RWPE2 (cell line): ENCODE measurements around the gene IL22RA1.

Source experiments
- ATAC-seq: fragments of 200-7000 bp; cut with Tn5 transposase; 3 replicates; pipeline ENCODE4 v1.9.1; 2021; ENCODE audit warnings: low read depth
- DNase-seq: peaks from one replicate; pipeline ENCODE4 v3.0.0-alpha.2; 2020; ENCODE audit warnings: low spot score
- H3K27ac ChIP-seq: fragments of 450-650 bp; 2 replicates; pipeline ENCODE4 v1.5.1; 2017; ENCODE audit warnings: mild to moderate bottlenecking; ENCODE audit not compliant: poor library complexity, severe bottlenecking
- H3K27me3 ChIP-seq: fragments of 250-450 bp; sonication (Bioruptor Pico); 2 replicates; pipeline ENCODE4 v1.5.1; 2021; ENCODE audit warnings: mild to moderate bottlenecking, moderate library complexity; ENCODE audit not compliant: insufficient read depth, poor library complexity, severe bottlenecking
- H3K36me3 ChIP-seq: fragments of 250-450 bp; sonication (Bioruptor Pico); 2 replicates; pipeline ENCODE4 v1.5.1; 2020; ENCODE audit warnings: low read depth, mild to moderate bottlenecking, moderate library complexity
- H3K4me1 ChIP-seq: fragments of 250-450 bp; sonication (Bioruptor Pico); 2 replicates; pipeline ENCODE4 v1.5.1; 2021; ENCODE audit warnings: mild to moderate bottlenecking, moderate library complexity; ENCODE audit not compliant: insufficient read depth, poor library complexity, severe bottlenecking
- H3K4me3 ChIP-seq: fragments of 250-450 bp; sonication (Bioruptor Pico); 2 replicates; pipeline ENCODE4 v1.5.1; 2021; ENCODE audit warnings: mild to moderate bottlenecking, moderate library complexity; ENCODE audit not compliant: severe bottlenecking
- H3K9me3 ChIP-seq: fragments of 250-450 bp; sonication (Bioruptor Pico); 2 replicates; pipeline ENCODE4 v1.5.1; 2021; ENCODE audit warnings: mild to moderate bottlenecking, moderate library complexity; ENCODE audit not compliant: severe bottlenecking
- CTCF ChIP-seq: fragments of 450-650 bp; IDR thresholded peaks from one replicate; pipeline ENCODE4 v1.5.1; 2017; ENCODE audit warnings: mild to moderate bottlenecking, moderate library complexity; ENCODE audit not compliant: poor library complexity, severe bottlenecking

IL22RA1 gene

GRCh38 chr1:24127134-24127800 is 15.7 kb downstream of the IL22RA1 start:
- DNase-seq (peak; percentile 7), ATAC-seq (no peak)
- TF ChIP-seq CTCF = no peak
- Histone ChIP-seq H3K27me3 (no peaks in the 10 kb centered on the region), H3K9me3 (no peaks in the 10 kb centered on the region), H3K4me1 (no peaks in the 10 kb centered on the region), H3K36me3 (peaks cover 18% of the 10 kb centered on the region), H3K4me3 (no peak overlapping the region), H3K27ac (no peak overlapping the region)

GRCh38 chr1:24126672-24127023 is 16.3 kb downstream of the IL22RA1 start:
- DNase-seq = no peak
- H3K36me3 ChIP-seq = peaks cover 16% of the 10 kb centered on the region
- no peak for ATAC-seq
- H3K27me3 ChIP-seq = no peaks in the 10 kb centered on the region
- H3K4me1 ChIP-seq = no peaks in the 10 kb centered on the region
- H3K4me3 ChIP-seq = no peak overlapping the region
- no peak overlapping the region for H3K27ac ChIP-seq
- no peak for TF ChIP-seq CTCF
- H3K9me3 ChIP-seq = no peaks in the 10 kb centered on the region

GRCh38 chr1:24126018-24126671 is 16.8 kb downstream of the IL22RA1 start:
- no peak for TF ChIP-seq CTCF
- peaks cover 11% of the 10 kb centered on the region for H3K36me3 ChIP-seq
- no peaks in the 10 kb centered on the region for H3K27me3 ChIP-seq
- no peak overlapping the region for H3K4me3 ChIP-seq
- H3K27ac ChIP-seq = no peak overlapping the region
- DNase-seq (no peak), ATAC-seq (no peak)
- no peaks in the 10 kb centered on the region for H3K4me1 ChIP-seq
- no peaks in the 10 kb centered on the region for H3K9me3 ChIP-seq

GRCh38 chr1:24125456-24125855 is 17.5 kb downstream of the IL22RA1 start:
- Histone ChIP-seq H3K9me3 (no peaks in the 10 kb centered on the region), H3K4me3 (no peak overlapping the region), H3K27me3 (no peaks in the 10 kb centered on the region), H3K36me3 (peaks cover 4% of the 10 kb centered on the region; the same call in 1 of the 2 replicates), H3K4me1 (peaks cover 2% of the 10 kb centered on the region), H3K27ac (no peak overlapping the region)
- no peak for DNase-seq
- no peak for TF ChIP-seq CTCF
- ATAC-seq = no peak

- ATAC-seq (no peak), DNase-seq (no peak)
- H3K9me3 ChIP-seq = no peaks in the 10 kb centered on the region
- no peak for TF ChIP-seq CTCF
- no peak overlapping the region for H3K27ac ChIP-seq
- H3K4me1 ChIP-seq = peaks cover 7% of the 10 kb centered on the region
- H3K36me3 ChIP-seq = peaks cover 3% of the 10 kb centered on the region; the same call in 1 of the 2 replicates
- no peak overlapping the region for H3K4me3 ChIP-seq
- H3K27me3 ChIP-seq = no peaks in the 10 kb centered on the region
These were observed 18.0 kb downstream of the IL22RA1 start for GRCh38 chr1:24124980-24125379.
